Progenitor cell of endocrine pancreas (in vitro differentiated cells): ENCODE results near the gene ARFIP2. TPM values are rescaled to one million over a fixed set of nuclear protein-coding genes. Genes with fewer than 3 reads are reported as not detected.

Experiments used
- DNase-seq: peaks from one replicate; pipeline ENCODE4 v3.0.0; 2021; ENCODE audit warnings: low spot score; ENCODE audit not compliant: unreplicated experiment
- H3K27ac Mint-ChIP-seq: 2 replicates; pipeline ENCODE4 v1.8.0; 2021; ENCODE audit warnings: mild to moderate bottlenecking, moderate library complexity, mixed read lengths
- H3K27me3 Mint-ChIP-seq: 2 replicates; pipeline ENCODE4 v1.8.0; 2021; ENCODE audit warnings: mixed read lengths
- H3K36me3 Mint-ChIP-seq: 2 replicates; pipeline ENCODE4 v1.8.0; 2022; ENCODE audit warnings: mixed read lengths; ENCODE audit not compliant: insufficient read depth
- H3K4me1 Mint-ChIP-seq: 2 replicates; pipeline ENCODE4 v1.8.0; 2021; ENCODE audit warnings: low read depth, mixed read lengths
- H3K4me3 Mint-ChIP-seq: 2 replicates; pipeline ENCODE4 v1.8.0; 2021; ENCODE audit warnings: low read depth, mild to moderate bottlenecking, moderate library complexity, mixed read lengths
- H3K9me3 Mint-ChIP-seq: 2 replicates; pipeline ENCODE4 v1.8.0; 2021; ENCODE audit warnings: low read depth, mixed read lengths
- CTCF ChIP-seq: fragments of 200-600 bp; sonication (generic); IDR thresholded peaks from one replicate; pipeline ENCODE4 v1.5.0; 2021; ENCODE audit warnings: antibody characterized with exemption, mild to moderate bottlenecking; ENCODE audit not compliant: unreplicated experiment
- total RNA-seq: library from RNA; stranded (reverse); gene quantifications from 2 replicates; pipeline ENCODE4 v1.2.1, GENCODE V29; 2021

The ARFIP2 gene
- total RNA-seq, 1 donor from 2014 or later = 78.1 TPM

- H3K27ac Mint-ChIP-seq = no peak overlapping the region
- DNase-seq = no peak
- no peaks in the 10 kb centered on the region for H3K27me3 Mint-ChIP-seq
- H3K4me1 Mint-ChIP-seq = peaks cover 19% of the 10 kb centered on the region
- peak overlapping the region; percentile 97 for H3K4me3 Mint-ChIP-seq
- H3K36me3 Mint-ChIP-seq = peaks cover 12% of the 10 kb centered on the region
- TF ChIP-seq CTCF = no peak
- H3K9me3 Mint-ChIP-seq = no peaks in the 10 kb centered on the region
Measured at GRCh38 chr11:6483015-6483414, 1.9 kb upstream of the ARFIP2 start.

GRCh38 chr11:6482441-6482840, 1.3 kb upstream of the ARFIP2 start:
- Mint-ChIP-seq H3K27ac (peak overlapping the region; percentile 98), H3K4me3 (peak overlapping the region; percentile 97), H3K9me3 (no peaks in the 10 kb centered on the region), H3K4me1 (peaks cover 19% of the 10 kb centered on the region), H3K36me3 (peaks cover 17% of the 10 kb centered on the region), H3K27me3 (no peaks in the 10 kb centered on the region)
- no peak for DNase-seq
- no peak for TF ChIP-seq CTCF

- DNase-seq = no peak
- Mint-ChIP-seq H3K27me3 (no peaks in the 10 kb centered on the region), H3K4me1 (peaks cover 19% of the 10 kb centered on the region), H3K36me3 (peaks cover 18% of the 10 kb centered on the region), H3K4me3 (peak overlapping the region; percentile 97), H3K27ac (peak overlapping the region; percentile 98), H3K9me3 (no peaks in the 10 kb centered on the region)
- TF ChIP-seq CTCF = no peak
Measured at GRCh38 chr11:6481924-6482275, 769 bp upstream of the ARFIP2 start.

GRCh38 chr11:6480299-6480914, 724 bp downstream of the ARFIP2 start:
- H3K4me1 Mint-ChIP-seq = peaks cover 22% of the 10 kb centered on the region
- peaks cover 20% of the 10 kb centered on the region for H3K36me3 Mint-ChIP-seq
- H3K27ac Mint-ChIP-seq = peak overlapping the region; percentile 98
- H3K9me3 Mint-ChIP-seq = no peaks in the 10 kb centered on the region
- peak overlapping the region; percentile 97 for H3K4me3 Mint-ChIP-seq
- H3K27me3 Mint-ChIP-seq = no peaks in the 10 kb centered on the region
- no peak for TF ChIP-seq CTCF
- DNase-seq = no peak

GRCh38 chr11:6476571-6476970, 4.6 kb downstream of the ARFIP2 start:
- Mint-ChIP-seq H3K4me1 (peaks cover 29% of the 10 kb centered on the region), H3K36me3 (peaks cover 12% of the 10 kb centered on the region), H3K27me3 (peaks cover 8% of the 10 kb centered on the region), H3K27ac (no peak overlapping the region), H3K4me3 (no peak overlapping the region), H3K9me3 (no peaks in the 10 kb centered on the region)
- no peak for TF ChIP-seq CTCF
- no peak for DNase-seq
